A673 (cell line): Measurements from ENCODE around the gene PIP4K2C.

Source experiments
- CTCF ChIP-seq: fragments of 300-800, 200-600 bp; sonication (generic); conservative IDR thresholded peaks from 2 replicates; pipeline ENCODE4 v1.5.1; 2017; ENCODE audit warnings: low read depth, mild to moderate bottlenecking, antibody characterized with exemption, low read length, moderate library complexity, mixed read lengths
- EZH2 ChIP-seq: fragments of 200-600 bp; sonication (generic); IDR thresholded peaks from 2 replicates; pipeline ENCODE4 v1.6.1; 2017; ENCODE audit warnings: borderline replicate concordance, low read depth, mild to moderate bottlenecking, mixed read lengths, antibody characterized with exemption, low read length; ENCODE audit not compliant: poor library complexity, severe bottlenecking

GRCh38 chr12:57584690-57585089, 6.3 kb upstream of the PIP4K2C start:
- TF ChIP-seq CTCF (no peak), EZH2 (no peak)
